B cell (primary cell): ENCODE data around the gene ZNRF4. TPM values are rescaled to one million over a fixed set of nuclear protein-coding genes. Genes with fewer than 3 reads are reported as not detected.

Source experiments
- ATAC-seq: fragments of 200-7000 bp; cut with Tn5 transposase; one replicate; pipeline ENCODE4 v1.10.0; 2021; ENCODE audit warnings: low read depth, mild to moderate bottlenecking, moderate number of reproducible peaks, moderate library complexity
- CTCF ChIA-PET: fragments of 350-600 bp; sonication (Branson Sonifier 250); formaldehyde crosslinking; loops from one replicate; lab custom pipeline; 2021; ENCODE audit warnings: antibody characterized with exemption, inconsistent platforms; lab: Charles Lee
- POLR2A ChIA-PET: fragments of 350-600 bp; sonication (Branson Sonifier 250); formaldehyde crosslinking; loops from one replicate; lab custom pipeline; 2021; ENCODE audit warnings: antibody characterized with exemption; lab: Charles Lee
- DNase-seq: peaks from one replicate; pipeline ENCODE4 v3.0.0; 2013
- H2AFZ ChIP-seq: 2 replicates; pipeline ENCODE4 v1.6.1; 2012; ENCODE audit warnings: mild to moderate bottlenecking, low read depth, low read length; ENCODE audit not compliant: insufficient read depth, poor library complexity, severe bottlenecking
- H3K27ac ChIP-seq, 2 donors: 1 replicate in 1 of 2; 2 replicates in 1 of 2; pipeline ENCODE4 v1.5.1; 2012 to 2013; ENCODE audit warnings: low read length in 2 of 2, mild to moderate bottlenecking in 2 of 2, moderate library complexity in 1 of 2
- H3K27me3 ChIP-seq, 4 experiments: fragments of 200-600 bp in 1 of 4; sonication (generic) in 1 of 4; replicated peaks in 1 of 4; 1 replicate in 2 of 4; 2 replicates in 2 of 4; pipeline versions ENCODE4 v1.6.1 to v1.7.0; 2013 to 2016; ENCODE audit warnings: low read length in 3 of 4, mild to moderate bottlenecking in 2 of 4, mixed read lengths in 1 of 4, moderate library complexity in 1 of 4; ENCODE audit not compliant: insufficient read depth in 4 of 4, control insufficient read depth in 3 of 4; ENCODE audit errors: control extremely low read depth in 1 of 4
- H3K36me3 ChIP-seq, 2 experiments: replicated peaks in 1 of 2; 1 replicate in 1 of 2; 2 replicates in 1 of 2; pipeline versions ENCODE4 v1.6.1 to v1.7.1; 2013; ENCODE audit warnings: low read length in 1 of 2; ENCODE audit not compliant: insufficient read depth in 2 of 2, control insufficient read depth in 1 of 2; ENCODE audit errors: control extremely low read depth in 1 of 2, extremely low read depth in 1 of 2
- H3K4me1 ChIP-seq, 2 donors: fragments of 200-600 bp in 1 of 2; sonication (generic) in 1 of 2; 1 replicate in 1 of 2; 2 replicates in 1 of 2; pipeline versions ENCODE4 v1.5.1 to v1.6.1; 2013 to 2017; ENCODE audit warnings: low read length in 2 of 2; ENCODE audit not compliant: control insufficient read depth in 2 of 2, insufficient read depth in 2 of 2
- H3K4me2 ChIP-seq: replicated peaks from 2 replicates; pipeline ENCODE3; 2012; ENCODE audit warnings: mild to moderate bottlenecking, low read depth, low read length; ENCODE audit not compliant: poor library complexity, severe bottlenecking
- H3K4me3 ChIP-seq, 5 experiments: fragments of 200-600 bp in 1 of 5; sonication (generic) in 1 of 5; 1 replicate in 3 of 5; 2 replicates in 2 of 5; pipeline versions ENCODE4 v1.5.1 to v1.7.0; 2011 to 2016; ENCODE audit warnings: low read length in 4 of 5, mild to moderate bottlenecking in 4 of 5, low read depth in 2 of 5, control low read depth in 1 of 5, moderate library complexity in 1 of 5; ENCODE audit not compliant: insufficient read depth in 1 of 5; ENCODE audit errors: control extremely low read depth in 1 of 5, extremely low read depth in 1 of 5
- H3K79me2 ChIP-seq: fragments of 200-600 bp; sonication (generic); one replicate; pipeline ENCODE4 v1.6.0; 2016; ENCODE audit warnings: low read length; ENCODE audit not compliant: control insufficient read depth, insufficient read depth
- H3K9ac ChIP-seq: fragments of 200-600 bp; sonication (generic); 2 replicates; pipeline ENCODE4 v1.6.1; 2017; ENCODE audit warnings: mild to moderate bottlenecking, low read length, moderate library complexity
- H3K9me3 ChIP-seq, 3 donors: one replicate each; pipeline versions ENCODE4 v1.6.1 to v1.7.1; 2013; ENCODE audit warnings: low read length in 2 of 3; ENCODE audit not compliant: control insufficient read depth in 2 of 3, insufficient read depth in 1 of 3; ENCODE audit errors: control extremely low read depth in 1 of 3
- H4K20me1 ChIP-seq: 2 replicates; pipeline ENCODE4 v1.6.0; 2012; ENCODE audit warnings: mild to moderate bottlenecking, low read length; ENCODE audit not compliant: insufficient read depth, control insufficient read depth, poor library complexity, severe bottlenecking
- H3K27ac Mint-ChIP-seq: one replicate; pipeline ENCODE4 v1.8.0; 2021; ENCODE audit warnings: mixed read lengths
- H3K27me3 Mint-ChIP-seq: one replicate; pipeline ENCODE4 v1.8.0; 2021; ENCODE audit warnings: mixed read lengths
- H3K4me1 Mint-ChIP-seq: one replicate; pipeline ENCODE4 v1.8.0; 2021; ENCODE audit warnings: mixed read lengths
- H3K4me3 Mint-ChIP-seq: one replicate; pipeline ENCODE4 v1.8.0; 2021; ENCODE audit warnings: mixed read lengths
- H3K9me3 Mint-ChIP-seq: one replicate; pipeline ENCODE4 v1.8.0; 2022; ENCODE audit warnings: mixed read lengths; ENCODE audit not compliant: insufficient read depth
- CTCF ChIP-seq: fragments of 200-600 bp; IDR thresholded peaks from one replicate; pipeline ENCODE4 v1.8.0; 2022; ENCODE audit warnings: antibody characterized with exemption, mild to moderate bottlenecking
- EZH2 ChIP-seq: IDR thresholded peaks from 2 replicates; pipeline ENCODE4 v1.6.1; 2012; ENCODE audit warnings: borderline replicate concordance, low read depth, mild to moderate bottlenecking, moderate library complexity, low read length; ENCODE audit not compliant: insufficient read depth, poor library complexity, severe bottlenecking
- WGBS: methylation state at CpG from one replicate; pipeline ENCODE4 v1.1.5; 2013; ENCODE audit warnings: missing lambda C conversion rate; ENCODE audit not compliant: insufficient coverage; 5-methylcytosine and 5-hydroxymethylcytosine counted together
- intact Hi-C: fragments of 100-400 bp; cut with micrococcal nuclease; formaldehyde crosslinking; loops from one replicate; pipeline ENCODE4 v1.10.0; 2022
- polyA plus RNA-seq: library from polyadenylated mRNA; depleted of rRNA; stranded (reverse); fragments of >200 nt; gene quantifications from 2 replicates; pipeline ENCODE4 v1.2.3, GENCODE V29; 2012
- total RNA-seq, 2 donors: library from RNA; stranded (reverse); fragments of 120-200 nt in 1 of 2; gene quantifications; 1 replicate in 1 of 2; 2 replicates in 1 of 2; pipeline versions ENCODE4 v1.2.3 to v1.2.4, GENCODE V29; 2013 to 2022

ZNRF4 gene
- total and polyA plus RNA-seq, 2 donors (not counting 1 experiment from before 2014, with no cell fraction given): not detected

DNA sequence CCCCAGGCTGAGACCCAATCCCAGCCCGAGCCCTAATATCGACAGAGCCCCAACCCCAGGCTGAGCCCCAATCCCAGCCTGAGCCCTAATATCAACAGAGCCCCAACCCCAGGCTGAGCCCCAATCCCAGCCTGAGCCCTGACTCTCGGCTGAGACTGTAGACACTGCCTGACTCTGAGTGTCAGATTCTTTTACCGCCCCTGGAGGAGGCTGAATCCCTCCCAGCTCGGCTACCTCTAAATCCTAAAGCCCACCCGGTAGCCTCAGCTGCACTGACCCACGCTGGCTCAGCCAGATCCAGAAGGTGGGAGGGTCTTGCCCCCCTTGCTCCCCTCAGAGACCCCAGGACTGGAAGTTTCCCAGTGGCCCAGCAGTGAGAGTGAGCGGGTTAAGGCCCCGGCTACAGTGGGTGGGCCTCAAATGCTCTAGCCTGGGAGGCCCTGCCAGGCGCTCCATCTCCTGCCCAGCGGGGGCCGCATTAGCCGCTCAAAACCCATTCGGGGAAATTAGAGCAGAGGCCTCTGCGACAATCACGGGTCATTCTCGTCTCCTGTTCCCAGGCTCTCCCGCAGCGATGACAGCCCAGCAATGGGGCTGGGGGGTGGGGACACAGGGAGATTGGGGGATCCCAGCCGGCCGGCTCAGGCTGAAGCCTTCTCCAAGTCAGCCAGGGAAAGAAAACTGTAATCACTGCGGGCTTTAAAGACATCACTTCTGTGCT, 43.8 kb downstream of the ZNRF4 start:
- Histone ChIP-seq H3K9ac (no peak overlapping the region), H3K79me2 (no peaks in the 10 kb centered on the region), H3K27ac (no peak overlapping the region), H2AFZ (no peak overlapping the region), H3K9me3 (peaks cover 0 to 57% (median 12%) of the 10 kb centered on the region in 3 donors), H3K4me3 (no peak overlapping the region), H3K4me2 (no peak overlapping the region), H3K4me1 (no peaks in the 10 kb centered on the region), H3K27me3 (peaks cover 0 to 27% (median 8%) of the 10 kb centered on the region in 4 experiments), H4K20me1 (no peaks in the 10 kb centered on the region), H3K36me3 (no peaks in the 10 kb centered on the region)
- Mint-ChIP-seq H3K27ac (no peak overlapping the region), H3K4me3 (no peak overlapping the region), H3K27me3 (peaks cover 26% of the 10 kb centered on the region), H3K4me1 (no peaks in the 10 kb centered on the region), H3K9me3 (peaks cover 9% of the 10 kb centered on the region)
- DNase-seq: no peak
- no peak for TF ChIP-seq EZH2
- TF ChIP-seq CTCF: no peak
- 26% methylated on average over 21 of the region's 22 CpGs for WGBS
- ChIA-PET POLR2A (no interaction called here), CTCF (no interaction called here)
- intact Hi-C loops: no loop called here
- no peak for ATAC-seq

GRCh38 chr19:5501907-5502306, 46.7 kb downstream of the ZNRF4 start:
- H4K20me1 ChIP-seq: no peaks in the 10 kb centered on the region
- Mint-ChIP-seq H3K27ac (no peak overlapping the region), H3K4me1 (no peaks in the 10 kb centered on the region), H3K9me3 (peaks cover 11% of the 10 kb centered on the region), H3K27me3 (peaks cover 13% of the 10 kb centered on the region), H3K4me3 (no peak overlapping the region)
- H3K27me3 ChIP-seq: peaks cover 0 to 21% (median 6%) of the 10 kb centered on the region in 4 experiments
- H3K4me2 ChIP-seq: no peak overlapping the region
- H3K9ac ChIP-seq: no peak overlapping the region
- no peaks in the 10 kb centered on the region for H3K4me1 ChIP-seq
- no peak for ATAC-seq
- no peaks in the 10 kb centered on the region for H3K36me3 ChIP-seq
- H2AFZ ChIP-seq: no peak overlapping the region
- 100% methylated on average over 2 of the region's 2 CpGs for WGBS
- H3K79me2 ChIP-seq: no peaks in the 10 kb centered on the region
- H3K4me3 ChIP-seq: no peak overlapping the region
- CTCF ChIA-PET: no interaction called here
- intact Hi-C loops: no loop called here
- no peak for TF ChIP-seq EZH2
- TF ChIP-seq CTCF: no peak
- DNase-seq: no peak
- POLR2A ChIA-PET: no interaction called here
- peaks cover 0 to 72% (median 12%) of the 10 kb centered on the region in 3 donors for H3K9me3 ChIP-seq
- H3K27ac ChIP-seq: no peak overlapping the region
